HEK293 (cell line): ENCODE data around the gene DOCK1.

ENCODE experiments used
- CTCF ChIA-PET: fragments of 350-600 bp; formaldehyde crosslinking; extraction: SDS; loops from one replicate; lab custom pipeline; 2021; ENCODE audit warnings: antibody characterized with exemption; lab: Yijun Ruan, JAX
- POLR2A ChIA-PET: fragments of 300-600 bp; formaldehyde crosslinking; extraction: SDS; loops from one replicate; lab custom pipeline; 2020; ENCODE audit warnings: antibody characterized with exemption, inconsistent platforms; lab: Yijun Ruan, JAX
- H3K27ac ChIP-seq: fragments of 200-500 bp; sonication (Bioruptor generic); 2 replicates; pipeline ENCODE4 v1.5.1; 2014; ENCODE audit warnings: low read depth, low read length, control low read depth, inconsistent platforms; ENCODE audit errors: extremely low read depth
- H3K36me3 ChIP-seq, 2 experiments: fragments of 200-500 bp in 1 of 2; sonication (Bioruptor generic) in 1 of 2; 1 replicate in 1 of 2; 2 replicates in 1 of 2; pipeline ENCODE4 v1.5.1; 2014 to 2017; ENCODE audit warnings: inconsistent platforms in 2 of 2, low read length in 2 of 2; ENCODE audit not compliant: control insufficient read depth in 2 of 2, insufficient read depth in 1 of 2
- H3K4me1 ChIP-seq: fragments of 200-500 bp; sonication (Bioruptor generic); 2 replicates; pipeline ENCODE4 v1.5.1; 2014; ENCODE audit warnings: mild to moderate bottlenecking, low read length, inconsistent platforms; ENCODE audit not compliant: control insufficient read depth, insufficient read depth
- H3K4me3 ChIP-seq: 2 replicates; pipeline ENCODE4 v1.5.1; 2011; ENCODE audit warnings: low read depth, mild to moderate bottlenecking, control low read depth, low read length, moderate library complexity
- H3K9me3 ChIP-seq: fragments of 200-500 bp; sonication (Bioruptor generic); 2 replicates; pipeline ENCODE4 v1.5.1; 2014; ENCODE audit warnings: low read depth, low read length, inconsistent platforms; ENCODE audit not compliant: control insufficient read depth, insufficient read depth
- GFI1B ChIP-seq: fragments of 450-650 bp; formaldehyde crosslinking; IDR thresholded peaks from 2 replicates; pipeline ENCODE4 v1.5.1; 2016; ENCODE audit warnings: missing biosample characterization, missing genetic modification characterization
- KLF16 ChIP-seq: fragments of 450-650 bp; formaldehyde crosslinking; IDR thresholded peaks from 2 replicates; pipeline ENCODE4 v1.5.1; 2017; ENCODE audit warnings: missing biosample characterization, missing genetic modification characterization
- KLF7 ChIP-seq: fragments of 450-650 bp; formaldehyde crosslinking; IDR thresholded peaks from 2 replicates; pipeline ENCODE4 v1.5.1; 2016; ENCODE audit warnings: missing biosample characterization, missing genetic modification characterization, borderline replicate concordance
- KLF8 ChIP-seq: fragments of 450-650 bp; formaldehyde crosslinking; IDR thresholded peaks from 2 replicates; pipeline ENCODE4 v1.5.1; 2016; ENCODE audit warnings: missing biosample characterization, missing genetic modification characterization
- MZF1 ChIP-seq: fragments of 450-650 bp; formaldehyde crosslinking; IDR thresholded peaks from 2 replicates; pipeline ENCODE4 v1.5.1; 2017; ENCODE audit warnings: missing biosample characterization, missing genetic modification characterization, borderline replicate concordance
- OSR2 ChIP-seq: fragments of 450-650 bp; formaldehyde crosslinking; IDR thresholded peaks from 2 replicates; pipeline ENCODE4 v1.5.1; 2016; ENCODE audit warnings: missing biosample characterization, missing genetic modification characterization
- OVOL3 ChIP-seq: fragments of 450-650 bp; formaldehyde crosslinking; IDR thresholded peaks from 2 replicates; pipeline ENCODE4 v1.5.1; 2016; ENCODE audit warnings: missing biosample characterization, missing genetic modification characterization
- ZBTB8A ChIP-seq: fragments of 450-650 bp; formaldehyde crosslinking; IDR thresholded peaks from 2 replicates; pipeline ENCODE4 v1.5.1; 2016; ENCODE audit warnings: missing biosample characterization, missing genetic modification characterization
- ZFP41 ChIP-seq: fragments of 450-650 bp; formaldehyde crosslinking; IDR thresholded peaks from 2 replicates; pipeline ENCODE4 v1.5.1; 2016; ENCODE audit warnings: missing biosample characterization, missing genetic modification characterization, borderline replicate concordance
- ZNF112 ChIP-seq: fragments of 450-650 bp; formaldehyde crosslinking; IDR thresholded peaks from 2 replicates; pipeline ENCODE4 v1.5.0; 2017; ENCODE audit warnings: missing biosample characterization, missing genetic modification characterization
- ZNF133 ChIP-seq: fragments of 450-650 bp; formaldehyde crosslinking; IDR thresholded peaks from 2 replicates; pipeline ENCODE4 v1.5.1; 2016; ENCODE audit warnings: missing biosample characterization, missing genetic modification characterization
- ZNF140 ChIP-seq: fragments of 450-650 bp; formaldehyde crosslinking; IDR thresholded peaks from 2 replicates; pipeline ENCODE4 v1.5.1; 2016; ENCODE audit warnings: missing biosample characterization, missing genetic modification characterization
- ZNF2 ChIP-seq: fragments of 450-650 bp; formaldehyde crosslinking; IDR thresholded peaks from 2 replicates; pipeline ENCODE4 v1.5.1; 2016; ENCODE audit warnings: missing biosample characterization, missing genetic modification characterization
- ZNF311 ChIP-seq: fragments of 450-650 bp; formaldehyde crosslinking; IDR thresholded peaks from 2 replicates; pipeline ENCODE4 v1.5.1; 2017; ENCODE audit warnings: missing biosample characterization, missing genetic modification characterization, borderline replicate concordance
- ZNF324 ChIP-seq: fragments of 450-650 bp; formaldehyde crosslinking; IDR thresholded peaks from 2 replicates; pipeline ENCODE4 v1.5.1; 2016; ENCODE audit warnings: missing biosample characterization, missing genetic modification characterization
- ZNF433 ChIP-seq: fragments of 450-650 bp; formaldehyde crosslinking; IDR thresholded peaks from 2 replicates; pipeline ENCODE4 v1.5.1; 2016; ENCODE audit warnings: missing biosample characterization, missing genetic modification characterization, low read depth
- ZNF513 ChIP-seq: fragments of 450-650 bp; IDR thresholded peaks from 2 replicates; pipeline ENCODE4 v1.5.1; 2018; ENCODE audit warnings: missing biosample characterization, missing genetic modification characterization
- ZNF529 ChIP-seq: fragments of 450-650 bp; formaldehyde crosslinking; IDR thresholded peaks from 2 replicates; pipeline ENCODE4 v1.5.1; 2017; ENCODE audit warnings: missing genetic modification characterization, missing biosample characterization; ENCODE audit not compliant: insufficient replicate concordance
- ZNF544 ChIP-seq: fragments of 450-650 bp; formaldehyde crosslinking; IDR thresholded peaks from 2 replicates; pipeline ENCODE4 v1.5.0; 2017; ENCODE audit warnings: missing biosample characterization, missing genetic modification characterization
- ZNF585B ChIP-seq: fragments of 450-650 bp; formaldehyde crosslinking; IDR thresholded peaks from 2 replicates; pipeline ENCODE4 v1.5.1; 2016; ENCODE audit warnings: missing biosample characterization, missing genetic modification characterization
- ZNF629 ChIP-seq: fragments of 450-650 bp; formaldehyde crosslinking; IDR thresholded peaks from 2 replicates; pipeline ENCODE4 v1.5.1; 2017; ENCODE audit warnings: missing biosample characterization, missing genetic modification characterization
- ZNF654 ChIP-seq: fragments of 450-650 bp; formaldehyde crosslinking; IDR thresholded peaks from 2 replicates; pipeline ENCODE4 v1.5.1; 2016; ENCODE audit warnings: low read depth, missing biosample characterization, missing genetic modification characterization
- ZNF658 ChIP-seq: fragments of 450-650 bp; formaldehyde crosslinking; IDR thresholded peaks from 2 replicates; pipeline ENCODE4; 2016; ENCODE audit warnings: missing biosample characterization, missing genetic modification characterization
- ZNF660 ChIP-seq: fragments of 450-650 bp; IDR thresholded peaks from 2 replicates; pipeline ENCODE4 v1.5.1; 2018; ENCODE audit warnings: missing biosample characterization, mild to moderate bottlenecking, missing genetic modification characterization
- ZNF677 ChIP-seq: fragments of 450-650 bp; IDR thresholded peaks from 2 replicates; pipeline ENCODE4 v1.5.0; 2018; ENCODE audit warnings: missing biosample characterization, mild to moderate bottlenecking, missing genetic modification characterization, moderate library complexity
- ZNF707 ChIP-seq: fragments of 450-650 bp; formaldehyde crosslinking; IDR thresholded peaks from 2 replicates; pipeline ENCODE4 v1.5.1; 2016; ENCODE audit warnings: missing biosample characterization, missing genetic modification characterization
- ZNF76 ChIP-seq: fragments of 450-650 bp; formaldehyde crosslinking; IDR thresholded peaks from 2 replicates; pipeline ENCODE4; 2016; ENCODE audit warnings: low read depth, missing biosample characterization, missing genetic modification characterization, borderline replicate concordance
- ZSCAN18 ChIP-seq: fragments of 450-650 bp; formaldehyde crosslinking; IDR thresholded peaks from 2 replicates; pipeline ENCODE4 v1.5.1; 2016; ENCODE audit warnings: missing biosample characterization, missing genetic modification characterization
- ZSCAN5A ChIP-seq: fragments of 450-650 bp; formaldehyde crosslinking; IDR thresholded peaks from 2 replicates; pipeline ENCODE4 v1.5.1; 2016; ENCODE audit warnings: missing biosample characterization, missing genetic modification characterization

DOCK1 gene

DNA sequence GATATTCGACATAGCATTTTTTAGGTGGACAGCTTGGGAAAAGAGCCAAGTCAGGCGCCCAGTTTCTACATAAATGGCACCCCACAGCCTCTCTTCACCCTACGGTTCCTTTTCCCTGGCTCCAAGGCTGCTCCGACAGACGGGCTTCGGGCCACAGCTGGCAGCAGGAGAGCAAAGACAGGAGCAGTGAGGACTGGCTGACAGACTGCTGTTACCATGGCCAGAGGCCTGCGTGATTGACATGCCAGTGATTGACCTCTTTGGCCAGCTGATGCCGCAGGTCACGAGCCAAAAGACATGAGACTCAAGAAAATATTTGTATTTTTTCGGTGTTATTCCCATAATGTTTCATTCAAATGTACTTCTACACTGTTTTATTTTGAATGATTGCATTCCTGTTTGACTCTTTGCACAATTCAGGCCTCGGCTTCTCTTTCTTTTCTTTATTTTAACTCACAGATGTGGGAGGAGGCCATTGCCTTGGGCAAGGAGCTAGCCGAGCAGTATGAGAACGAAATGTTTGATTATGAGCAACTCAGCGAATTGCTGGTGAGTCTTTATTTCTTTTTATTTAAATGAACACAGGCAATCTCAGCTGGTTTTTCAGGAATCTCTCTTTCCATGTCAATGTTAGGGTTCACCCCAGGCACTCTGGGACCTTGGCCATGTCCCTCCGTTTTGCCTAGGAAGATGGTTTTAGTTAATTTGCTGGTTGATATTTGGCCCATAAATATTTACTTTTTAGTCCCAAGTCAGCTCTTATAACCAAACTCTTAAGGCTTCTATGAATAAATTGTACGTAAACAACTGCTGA is 497.6 kb downstream of the DOCK1 start (continued):
- no peak for TF ChIP-seq ZNF658 (tag by site-specific recombination)

- Histone ChIP-seq H3K36me3 (no peaks in the 10 kb centered on the region), H3K9me3 (no peaks in the 10 kb centered on the region), H3K27ac (no peak overlapping the region), H3K4me1 (no peaks in the 10 kb centered on the region), H3K4me3 (no peak overlapping the region)
- no peak for TF ChIP-seq ZSCAN18 (tag by site-specific recombination)
- TF ChIP-seq ZNF112 (tag by site-specific recombination), result no peak
- TF ChIP-seq ZNF585B (tag by site-specific recombination), result no peak
- TF ChIP-seq ZNF654, result no peak
- TF ChIP-seq ZNF544 (tag by site-specific recombination), result no peak
- no peak for TF ChIP-seq ZSCAN5A (tag by site-specific recombination)
- no peak for TF ChIP-seq ZNF76 (tag by site-specific recombination)
- TF ChIP-seq ZNF660 (tag by site-specific recombination), result no peak
- TF ChIP-seq ZNF677 (tag by site-specific recombination), result no peak
- TF ChIP-seq ZNF2 (tag by site-specific recombination), result no peak
- TF ChIP-seq MZF1 (tag by site-specific recombination), result no peak
- no peak for TF ChIP-seq ZBTB8A (tag by site-specific recombination)
- no peak for TF ChIP-seq ZNF529 (tag by site-specific recombination)
- TF ChIP-seq OVOL3 (tag by site-specific recombination), result no peak
- no peak for TF ChIP-seq ZNF433
- CTCF ChIA-PET, result no interaction called here
- POLR2A ChIA-PET, result interaction anchor here (0.6 kb wide), 1 partner anchor 143 kb away, joined by 5 read pairs; no protein-coding TSS in a partner anchor
These were observed 500.0 kb downstream of the DOCK1 start for GRCh38 chr10:127405221-127405620.

- H3K4me1 ChIP-seq, result no peaks in the 10 kb centered on the region
- ChIA-PET POLR2A (interaction anchor here (0.6 kb wide), 1 partner anchor 144 kb away, joined by 5 read pairs; no protein-coding TSS in a partner anchor), CTCF (no interaction called here)
- H3K9me3 ChIP-seq, result no peaks in the 10 kb centered on the region
- no peak overlapping the region for H3K27ac ChIP-seq
- H3K4me3 ChIP-seq, result no peak overlapping the region
- peaks cover 0 to 3% of the 10 kb centered on the region in 2 experiments; a peak in 1 of 3 replicates for H3K36me3 ChIP-seq
- TF ChIP-seq ZNF629 (tag by site-specific recombination), result no peak
- TF ChIP-seq ZNF513 (tag by site-specific recombination), result no peak
- no peak for TF ChIP-seq ZNF707 (tag by site-specific recombination)
- TF ChIP-seq ZNF140 (tag by site-specific recombination), result no peak
- TF ChIP-seq ZNF133 (tag by site-specific recombination), result no peak
- TF ChIP-seq KLF7 (tag by site-specific recombination), result no peak
- TF ChIP-seq OVOL3 (tag by site-specific recombination), result no peak
- TF ChIP-seq KLF16 (tag by site-specific recombination), result no peak
- no peak for TF ChIP-seq ZSCAN5A (tag by site-specific recombination)
- TF ChIP-seq ZFP41 (tag by site-specific recombination), result no peak
- no peak for TF ChIP-seq MZF1 (tag by site-specific recombination)
- TF ChIP-seq ZNF324 (tag by site-specific recombination), result no peak
- no peak for TF ChIP-seq OSR2 (tag by site-specific recombination)
- TF ChIP-seq ZNF311, result no peak
- no peak for TF ChIP-seq KLF8 (tag by site-specific recombination)
- no peak for TF ChIP-seq GFI1B
These were observed 500.9 kb downstream of the DOCK1 start for GRCh38 chr10:127406018-127406550.
